ENCODE results near the gene SCMH1.
"Not testable (repeated sequence)": the region's sequence is repeated elsewhere in the genome, so short reads cannot be mapped to it uniquely, and the experiment has no call there.

The SCMH1 gene

DNA sequence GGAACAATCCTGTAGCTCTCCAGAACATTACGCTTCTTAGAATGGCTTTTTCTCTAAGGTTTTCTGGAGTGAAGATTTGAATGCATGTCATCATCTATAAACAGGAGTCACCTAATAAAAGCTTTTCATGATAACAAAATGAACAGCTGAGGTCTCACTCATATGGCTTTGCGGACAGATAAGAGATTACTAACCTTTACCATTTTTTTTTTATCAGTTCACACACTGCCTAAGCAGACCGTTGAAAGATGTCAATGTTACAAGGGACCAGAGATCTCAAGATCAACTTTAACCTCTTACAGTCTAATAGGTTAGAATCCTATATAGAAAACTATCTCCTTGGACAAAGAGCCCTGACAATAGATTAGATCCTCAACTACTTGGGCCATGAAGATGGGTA lies 41.4 kb downstream of the SCMH1 start:
- no peak for DNase-seq

DNA sequence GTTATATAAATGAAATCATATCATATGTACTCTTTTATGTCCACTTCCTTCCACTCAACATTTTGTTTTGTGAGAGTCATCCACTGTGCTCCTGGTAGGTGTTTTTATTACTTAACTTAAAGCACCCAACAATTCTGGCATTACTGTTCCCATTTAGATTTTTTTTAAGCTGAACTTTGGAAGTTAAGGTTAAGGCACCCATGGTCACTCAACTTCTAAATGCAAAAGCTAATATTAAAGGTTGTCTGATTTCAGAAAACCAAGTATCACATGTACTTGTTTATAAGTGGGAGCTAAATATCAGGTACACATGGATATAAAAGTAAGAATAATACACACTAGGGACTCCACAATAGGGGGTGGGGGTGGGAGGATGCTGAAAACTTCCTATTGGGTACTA lies 42.7 kb downstream of the SCMH1 start:
- DNase-seq, result no peak

DNA sequence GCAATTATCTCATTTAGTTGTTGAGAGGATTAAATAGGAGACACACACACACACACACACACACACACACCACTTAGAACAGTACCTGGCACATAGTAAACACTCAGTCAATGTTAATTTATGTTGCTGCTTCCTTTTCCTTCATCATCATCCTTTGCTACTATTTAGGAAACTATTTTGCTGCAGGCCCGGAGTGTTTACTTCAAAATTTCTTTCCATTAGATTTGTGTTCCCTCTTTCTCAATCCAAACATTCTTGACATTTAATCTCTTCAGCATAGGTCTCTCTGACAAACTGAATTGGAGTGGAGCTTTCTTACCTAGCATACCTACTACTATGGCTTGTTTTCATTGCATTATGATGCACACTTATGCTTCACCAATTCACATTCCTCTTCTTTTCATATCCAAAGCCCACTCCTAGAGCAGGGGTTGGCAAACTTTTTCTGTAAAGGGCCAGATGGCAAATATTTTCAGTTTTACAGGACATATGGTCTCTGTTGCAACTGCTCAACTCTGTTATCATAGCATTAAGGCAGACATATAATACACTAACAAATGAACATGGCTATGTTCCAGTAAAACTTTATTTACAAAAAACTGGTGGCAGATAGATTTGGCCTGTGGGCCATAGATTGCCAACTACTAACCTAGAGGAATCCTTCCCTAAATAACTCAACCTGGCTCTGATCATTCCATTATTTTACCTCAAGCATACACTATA lies 49.5 kb downstream of the SCMH1 start:
- no peak for DNase-seq

DNA sequence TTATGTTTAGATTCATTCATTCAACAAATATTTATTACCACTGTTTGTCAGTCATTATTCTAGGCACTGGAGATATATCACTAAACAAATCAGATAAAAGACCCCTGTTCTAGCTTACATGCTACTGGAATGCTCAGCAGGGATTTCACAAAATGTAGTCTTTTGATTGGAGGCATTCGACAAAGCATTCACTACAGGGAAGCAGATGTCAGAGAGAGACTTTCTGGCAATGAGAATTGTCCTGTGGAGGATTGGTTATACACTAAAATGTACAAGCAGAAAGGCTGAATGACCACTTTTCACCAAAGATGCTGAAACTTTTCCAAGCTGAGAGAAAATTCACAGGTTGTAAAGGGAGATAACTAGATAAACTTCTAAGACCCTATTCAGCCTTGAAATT lies 57.7 kb downstream of the SCMH1 start:
- DNase-seq, result no peak

DNA sequence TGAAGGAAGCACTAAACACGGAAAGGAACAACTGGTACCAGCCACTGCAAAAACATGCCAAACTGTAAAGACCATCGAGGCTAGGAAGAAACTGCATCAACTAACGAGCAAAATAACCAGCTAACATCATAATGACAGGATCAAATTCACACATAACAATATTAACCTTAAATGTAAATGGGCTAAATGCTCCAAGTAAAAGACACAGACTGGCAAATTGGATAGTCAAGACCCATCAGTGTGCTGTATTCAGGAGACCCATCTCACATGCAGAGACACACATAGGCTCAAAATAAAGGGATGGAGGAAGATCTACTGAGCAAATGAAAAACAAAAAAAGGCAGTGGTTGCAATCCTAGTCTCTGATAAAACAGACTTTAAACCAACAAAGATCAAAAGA lies 63.9 kb downstream of the SCMH1 start:
- DNase-seq, result not testable (repeated sequence)

DNA sequence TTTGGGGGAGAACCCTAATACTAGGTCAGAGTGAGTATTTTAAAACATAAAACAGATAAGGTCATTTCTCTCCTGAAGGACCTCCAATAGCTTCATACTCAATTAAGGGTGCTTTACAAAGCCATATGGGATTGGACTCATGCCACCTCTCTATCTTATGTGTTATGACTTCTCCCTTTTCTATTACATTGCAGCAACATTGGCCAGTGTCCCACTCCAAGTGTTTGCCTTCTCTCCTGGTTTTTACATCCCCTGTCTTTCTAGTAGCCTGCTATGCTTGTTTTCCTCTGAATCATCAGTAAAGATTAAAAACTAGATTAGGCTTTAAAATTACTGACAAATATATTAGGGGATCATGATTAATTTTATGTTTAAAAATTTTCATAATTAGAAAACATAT lies 66.6 kb downstream of the SCMH1 start:
- DNase-seq, result no peak

DNA sequence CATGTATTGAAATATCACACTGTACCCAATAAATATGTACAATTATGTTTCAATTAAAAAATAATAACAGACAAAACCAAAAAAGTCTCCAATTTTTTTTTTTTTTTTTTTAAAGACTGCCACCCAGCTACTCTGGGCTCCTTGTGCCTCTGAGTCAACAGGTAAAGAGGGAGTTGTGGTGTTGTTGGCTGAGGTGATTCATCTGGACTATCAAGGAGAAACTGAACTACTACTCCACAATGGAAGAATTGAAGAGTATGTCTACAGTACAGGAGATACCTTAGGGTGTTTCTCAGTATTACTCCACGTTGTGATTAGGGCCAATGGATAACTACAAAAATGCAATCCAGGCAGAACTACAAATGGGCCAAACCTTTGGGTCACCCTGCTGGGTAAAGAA lies 67.9 kb downstream of the SCMH1 start:
- no peak for DNase-seq

DNA sequence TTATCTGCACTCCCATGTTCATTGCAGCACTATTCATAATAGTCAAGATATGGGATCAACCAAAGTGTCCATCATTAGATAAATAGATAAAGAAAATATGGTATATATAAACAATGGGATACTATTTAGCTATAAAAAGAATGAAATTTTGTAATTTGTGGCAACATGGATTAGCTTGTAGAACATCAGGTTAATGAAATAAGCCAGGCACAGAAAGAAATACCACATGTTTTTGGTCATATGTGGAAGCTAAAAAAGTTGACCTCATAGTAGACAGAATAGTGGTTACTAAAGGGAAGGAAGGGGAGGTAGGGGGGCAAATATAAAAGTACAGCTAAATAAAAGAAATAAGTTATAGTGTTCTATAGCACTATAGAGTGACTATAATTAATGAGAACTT lies 68.5 kb downstream of the SCMH1 start:
- DNase-seq, result no peak

DNA sequence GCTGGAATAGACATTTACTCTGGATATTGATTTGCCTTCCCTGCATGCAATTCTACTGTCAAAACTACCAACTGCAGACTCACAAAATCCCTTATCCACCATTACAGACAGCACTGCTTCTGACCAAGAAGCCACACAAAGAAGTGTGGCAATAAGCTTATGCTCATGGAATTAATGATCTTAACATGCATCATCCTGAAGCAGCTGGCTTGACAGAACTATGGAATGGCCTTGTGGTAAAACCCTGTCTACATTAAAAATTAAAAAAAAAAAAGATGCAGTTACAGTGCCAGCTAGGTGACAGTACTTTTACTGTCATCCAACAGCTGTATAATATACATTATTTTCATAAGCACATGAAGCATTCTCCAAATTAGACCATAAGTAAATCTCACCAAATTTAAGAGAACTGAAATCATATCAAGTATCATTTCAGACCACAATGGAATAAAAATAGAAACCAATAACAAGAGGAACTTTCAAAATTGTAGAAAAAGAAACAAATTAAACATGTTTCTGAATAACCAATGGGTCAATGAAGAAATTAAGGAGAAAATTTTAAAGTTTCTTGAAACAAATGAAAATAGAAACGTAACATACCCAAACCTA lies 70.7 kb downstream of the SCMH1 start:
- DNase-seq, result no peak

DNA sequence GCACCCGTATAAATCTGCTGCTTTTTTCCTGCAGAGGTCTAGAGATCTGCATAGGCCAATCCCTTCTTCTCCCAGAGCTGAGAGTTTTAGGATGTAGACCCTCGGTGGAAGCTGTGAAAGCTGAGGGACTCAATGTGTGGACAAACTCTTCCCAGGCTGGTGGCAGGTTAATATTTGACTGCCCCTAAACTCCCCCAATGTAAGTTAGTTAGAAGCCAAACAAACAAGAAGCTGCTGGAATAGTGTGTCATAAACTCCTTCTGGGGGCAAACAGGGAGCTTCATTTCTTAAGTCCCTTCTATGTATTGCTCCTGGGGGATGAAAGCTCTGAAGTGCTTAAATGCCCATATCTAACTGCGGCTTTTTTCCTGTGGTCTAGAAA lies 72.3 kb downstream of the SCMH1 start:
- no peak for DNase-seq

DNA sequence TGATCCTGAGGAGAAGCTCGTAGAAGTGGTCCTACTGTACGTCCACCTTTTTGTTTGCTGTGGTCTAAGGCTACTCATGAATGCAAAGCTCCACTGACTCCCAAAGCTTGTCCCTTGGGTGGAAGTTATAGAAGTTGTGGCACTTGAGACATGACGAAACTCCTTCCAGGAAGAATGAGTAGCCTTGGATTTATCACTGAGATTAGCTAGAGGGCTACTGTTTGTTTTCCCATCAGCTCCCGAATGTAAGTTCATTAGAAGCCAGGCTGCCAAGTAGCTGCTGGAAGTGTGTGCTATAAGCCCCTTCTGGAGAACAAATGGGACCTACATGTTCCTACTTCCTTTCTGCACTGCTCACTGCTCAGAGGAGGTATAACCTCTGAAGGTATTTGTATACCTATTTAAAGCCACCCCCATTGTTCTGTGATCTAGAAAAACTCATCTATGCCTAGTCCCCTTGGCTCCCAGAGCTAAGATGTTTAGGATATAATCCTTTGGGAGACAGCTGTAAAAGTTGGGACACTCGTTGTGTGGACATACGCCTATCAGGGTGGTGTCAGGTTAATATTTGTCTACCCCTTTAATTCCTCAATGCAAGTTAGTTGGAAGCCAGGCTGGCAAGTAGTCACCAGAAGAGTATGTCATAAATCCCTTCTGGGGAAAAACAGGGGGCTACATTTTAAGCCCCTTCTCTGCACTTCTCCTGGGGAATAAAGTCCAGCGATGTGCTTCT lies 72.9 kb downstream of the SCMH1 start:
- no peak for DNase-seq

DNA sequence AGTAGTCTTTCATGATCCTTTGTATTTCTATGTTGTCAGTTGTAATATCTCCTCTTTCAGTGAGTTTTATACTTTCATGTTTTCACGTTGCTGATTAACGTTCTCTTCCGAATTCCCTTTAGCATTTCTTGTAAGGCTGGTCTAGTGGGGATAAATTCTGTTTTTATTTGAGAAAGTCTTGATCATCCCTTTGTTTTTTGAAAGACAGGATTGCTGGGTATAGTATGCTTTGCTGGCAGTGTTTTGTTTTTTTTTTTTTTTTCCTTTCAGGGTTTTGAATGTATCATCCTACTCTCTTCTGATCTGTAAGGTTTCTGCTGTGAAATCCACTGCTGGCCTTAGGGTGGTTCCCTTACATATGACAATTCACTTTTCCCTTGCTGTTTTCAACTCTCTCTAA lies 74.4 kb downstream of the SCMH1 start:
- no peak for DNase-seq

DNA sequence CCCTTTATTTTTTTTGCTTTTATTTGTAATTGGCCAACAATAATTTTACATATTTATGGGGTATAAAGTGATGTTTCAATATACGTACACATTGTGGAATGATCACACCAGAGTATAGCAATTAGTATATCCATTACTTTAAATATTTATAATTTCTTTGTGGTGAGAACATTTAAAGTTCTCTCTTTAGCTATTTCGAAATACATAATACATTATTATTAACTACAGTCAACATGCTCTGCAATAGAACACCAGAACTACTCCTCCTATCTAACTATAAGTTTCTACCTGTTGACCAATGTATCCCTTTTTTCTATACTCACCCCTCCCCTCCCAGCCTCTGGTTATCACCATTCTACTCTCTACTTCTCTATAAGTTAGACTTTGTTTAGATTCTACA lies 77.4 kb downstream of the SCMH1 start:
- no peak for DNase-seq

DNA sequence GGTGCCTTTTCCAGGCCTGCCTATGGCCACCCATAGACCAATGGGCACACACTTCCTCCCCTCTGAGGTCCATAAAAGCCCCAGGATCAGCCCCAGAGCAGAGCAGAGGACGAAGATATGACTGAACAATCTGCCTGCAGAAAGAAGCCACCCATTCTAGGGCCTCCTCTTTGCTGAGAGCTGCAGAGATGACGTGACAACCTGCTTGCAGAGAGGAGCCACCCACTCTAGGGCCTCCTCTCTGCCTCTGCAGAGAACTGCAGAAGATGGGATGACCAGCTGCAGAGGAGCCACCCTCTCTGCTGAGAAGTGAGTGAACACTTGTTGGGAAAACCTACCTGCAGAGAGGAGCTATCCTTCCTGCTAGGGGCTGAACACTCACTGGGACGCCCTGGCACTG lies 79.7 kb downstream of the SCMH1 start:
- no peak for DNase-seq

DNA sequence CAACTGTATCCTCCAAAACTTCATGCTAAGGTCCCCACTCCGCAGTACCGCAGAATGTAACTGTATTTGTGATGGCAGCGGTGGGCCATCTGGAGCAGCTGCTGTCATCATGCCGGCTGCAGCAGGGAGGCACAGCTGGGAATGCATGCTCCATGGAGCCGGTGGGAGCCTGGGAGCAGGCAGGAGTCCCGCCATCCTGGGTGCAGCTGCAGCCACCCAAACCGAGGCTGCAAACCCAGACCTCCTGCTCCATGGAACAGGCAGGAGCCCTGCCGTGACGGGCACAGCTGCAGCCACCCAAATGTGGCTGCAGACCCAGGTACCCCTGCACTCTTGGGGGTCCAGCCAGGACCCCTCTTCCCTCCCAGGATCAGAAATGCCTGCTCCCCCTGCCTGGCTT lies 80.3 kb downstream of the SCMH1 start:
- DNase-seq, result no peak

DNA sequence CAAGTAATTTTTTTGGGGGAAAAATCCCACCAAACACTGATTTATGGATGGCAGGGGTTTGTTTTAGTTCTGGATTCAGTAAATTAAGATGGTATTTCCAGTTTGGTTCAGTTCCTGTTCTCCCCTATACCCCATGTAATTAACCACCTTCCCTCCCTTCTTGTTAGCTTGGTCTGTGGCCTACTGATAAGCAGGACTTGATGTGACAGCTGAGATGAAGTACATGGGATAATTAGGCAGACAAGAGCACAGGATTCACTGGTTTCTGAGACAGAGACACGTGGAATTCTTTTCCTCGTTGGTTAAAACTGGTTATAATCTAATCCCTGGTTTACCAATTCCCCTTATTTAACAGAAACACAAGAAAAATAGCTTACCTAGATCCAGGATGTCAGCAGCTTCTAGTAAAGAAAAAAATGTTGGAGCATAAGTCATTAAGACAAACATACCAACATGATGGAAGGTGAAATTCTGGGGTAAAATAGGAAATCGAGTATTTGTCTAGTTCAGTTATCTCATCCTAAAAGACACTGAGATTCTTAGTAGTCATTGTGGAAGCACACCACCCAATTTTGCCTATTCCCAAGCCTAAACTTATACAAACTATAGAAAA lies 81.5 kb downstream of the SCMH1 start:
- DNase-seq, result no peak

DNA sequence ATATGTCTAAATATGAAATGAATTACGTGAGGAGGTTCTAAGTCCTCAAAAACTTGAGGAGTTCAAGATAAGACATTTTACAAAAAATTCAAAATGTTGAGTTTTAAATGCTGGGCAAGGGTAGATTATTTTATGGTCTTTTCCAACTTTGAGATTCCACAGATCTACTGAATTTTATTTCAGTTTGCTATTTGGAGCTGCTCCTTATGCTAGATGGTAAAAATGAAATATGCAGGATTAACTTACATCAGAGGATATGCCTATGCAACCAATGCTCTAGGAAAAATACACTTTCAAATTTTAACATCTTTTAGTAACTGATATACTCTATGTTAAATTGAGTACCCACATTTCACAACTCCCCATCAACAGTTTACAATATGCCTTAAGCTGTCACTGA lies 83.1 kb downstream of the SCMH1 start:
- no peak for DNase-seq

DNA sequence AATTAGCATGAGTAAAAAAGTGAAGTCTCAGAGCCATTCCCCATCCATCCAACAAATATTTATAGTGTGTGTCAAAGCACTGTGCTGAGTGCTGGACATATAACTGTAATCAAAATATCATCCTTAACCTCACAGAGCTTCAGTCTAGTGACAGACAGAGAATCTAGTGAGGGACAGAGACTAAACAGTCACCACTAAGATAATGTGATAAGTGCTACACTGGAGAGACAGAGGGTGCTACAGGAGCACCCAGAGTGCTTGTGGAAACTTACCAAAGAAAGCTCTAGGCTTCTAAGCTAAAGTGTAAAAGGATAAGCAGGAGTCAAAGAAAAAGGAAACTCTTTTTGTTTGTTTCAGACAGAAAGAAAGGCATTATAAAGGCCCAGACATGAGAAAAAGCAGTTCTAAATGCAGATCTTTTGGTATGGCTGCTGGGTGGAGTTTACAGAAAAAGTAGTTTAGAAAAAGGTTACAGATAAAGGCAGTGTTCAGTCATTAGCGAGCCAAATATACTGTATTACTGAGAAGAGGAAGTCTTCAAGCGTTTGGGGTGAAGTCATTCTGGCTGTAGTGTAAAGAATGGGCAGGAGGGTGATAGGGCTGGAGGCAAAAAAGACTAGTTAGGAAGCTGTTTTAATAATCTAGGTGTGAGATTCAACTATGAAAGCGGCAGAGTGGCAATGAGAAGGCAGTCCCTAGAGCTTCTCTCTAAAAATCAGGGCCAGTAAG lies 83.8 kb downstream of the SCMH1 start:
- DNase-seq, result no peak

DNA sequence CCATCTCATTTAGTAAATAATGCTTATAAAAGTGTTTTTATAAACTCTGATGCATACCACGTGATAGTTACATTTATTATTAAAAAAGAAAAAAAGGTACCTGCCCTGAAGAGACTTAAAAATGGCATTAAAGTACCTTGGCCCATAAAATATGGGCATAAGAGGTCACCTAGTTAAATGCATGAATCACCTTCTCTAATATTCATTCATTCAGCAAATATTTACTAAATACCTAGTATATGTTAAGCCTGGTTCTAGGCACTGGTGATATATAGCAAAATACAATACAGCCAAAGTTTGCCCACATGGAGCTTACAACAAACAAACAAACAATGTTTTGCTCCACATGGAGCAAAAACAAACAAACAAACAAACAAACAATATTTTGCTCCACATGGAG lies 87.0 kb downstream of the SCMH1 start:
- DNase-seq, result no peak

DNA sequence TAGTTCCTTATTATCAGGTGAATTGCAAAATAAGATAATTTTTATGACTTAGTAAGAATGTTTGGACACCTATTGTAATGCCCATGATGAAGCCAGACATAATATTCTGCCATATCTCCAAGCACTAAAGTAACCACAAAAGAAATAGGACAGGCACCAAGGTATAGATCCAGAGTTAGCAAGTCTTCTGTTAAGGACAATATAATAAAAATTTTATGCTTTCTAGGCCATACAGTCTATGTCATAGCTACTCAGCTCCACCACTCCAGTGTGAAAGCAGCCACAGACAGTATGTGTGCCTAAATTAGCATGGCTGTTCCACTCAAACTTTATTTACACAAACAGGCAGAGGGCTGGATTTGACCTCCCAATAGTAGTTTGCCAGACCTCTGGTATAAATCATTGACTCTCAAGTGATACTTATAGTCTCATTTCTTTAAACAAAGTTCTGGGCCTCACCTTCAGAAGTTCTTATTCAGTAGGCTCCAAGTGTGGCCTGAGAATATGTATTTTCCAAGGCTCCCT lies 88.3 kb downstream of the SCMH1 start:
- no peak for DNase-seq

DNA sequence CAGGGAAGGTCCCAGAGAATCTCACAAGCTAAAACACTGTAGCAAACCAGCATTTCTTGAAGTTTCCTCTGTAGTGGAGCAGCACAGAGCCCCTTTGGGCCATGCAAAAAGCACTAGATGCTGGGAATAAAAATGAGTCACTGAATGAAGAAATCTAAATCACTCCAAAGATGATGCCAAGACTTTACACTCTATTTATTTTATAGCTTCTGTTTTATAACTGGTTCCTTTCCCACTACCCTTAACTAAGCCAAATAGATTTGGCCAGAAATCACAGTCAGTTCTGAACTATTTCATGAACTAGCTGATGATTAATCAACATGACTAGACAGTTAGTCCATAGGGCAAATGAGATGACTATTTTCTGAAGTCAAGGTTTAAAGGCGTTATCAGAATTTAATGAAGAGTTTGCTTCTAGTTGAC lies 89.5 kb downstream of the SCMH1 start:
- no peak for DNase-seq

DNA sequence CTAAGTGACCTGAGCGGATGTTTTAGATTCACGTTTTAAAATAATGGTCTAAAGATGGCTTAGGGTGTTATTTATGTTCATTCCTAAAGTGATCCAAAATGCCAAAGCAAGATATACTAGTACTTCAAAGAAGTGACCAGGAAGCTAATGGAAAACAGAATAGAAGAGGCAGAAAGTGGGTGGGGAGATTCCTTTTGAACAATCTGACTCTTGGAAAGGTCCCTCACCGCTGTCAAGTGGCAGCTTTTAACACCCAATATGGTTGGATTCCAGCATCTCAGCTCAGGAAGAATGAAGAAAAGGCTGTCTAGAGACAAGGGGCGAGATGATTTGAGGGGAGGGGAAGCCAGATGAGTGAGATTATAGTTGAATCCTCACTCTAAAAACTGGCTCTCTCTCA lies 90.3 kb downstream of the SCMH1 start:
- DNase-seq, result no peak

DNA sequence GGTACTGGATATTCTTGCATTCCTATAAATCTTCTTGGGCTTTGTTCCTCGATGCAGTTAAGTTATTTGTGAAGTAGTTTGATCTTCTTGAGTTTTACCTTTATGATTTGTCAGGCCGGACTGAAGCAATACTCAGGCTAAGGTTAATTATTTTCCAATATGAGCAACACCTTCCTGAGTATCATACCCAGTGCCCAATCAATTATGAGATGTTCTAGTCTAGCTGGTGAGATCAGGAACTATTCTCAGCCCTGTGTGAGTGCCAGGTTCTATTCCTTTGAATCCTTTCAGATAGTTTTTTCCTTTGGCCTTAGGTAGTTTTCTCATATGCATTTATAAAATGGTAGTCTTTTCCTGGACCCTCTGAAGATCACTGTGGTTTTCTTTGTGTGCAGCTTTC lies 92.5 kb downstream of the SCMH1 start:
- no peak for DNase-seq

Measured in CD4-positive, alpha-beta T cell treated with Interleukin-17A for 1 hour (primary cell).